Fibroblast of upper back skin (primary cell): ENCODE data around the gene RNASEH2A.

Experiments used
- DNase-seq: peaks from one replicate; pipeline ENCODE4 v3.0.0-alpha.2; 2013

Gene RNASEH2A

DNA sequence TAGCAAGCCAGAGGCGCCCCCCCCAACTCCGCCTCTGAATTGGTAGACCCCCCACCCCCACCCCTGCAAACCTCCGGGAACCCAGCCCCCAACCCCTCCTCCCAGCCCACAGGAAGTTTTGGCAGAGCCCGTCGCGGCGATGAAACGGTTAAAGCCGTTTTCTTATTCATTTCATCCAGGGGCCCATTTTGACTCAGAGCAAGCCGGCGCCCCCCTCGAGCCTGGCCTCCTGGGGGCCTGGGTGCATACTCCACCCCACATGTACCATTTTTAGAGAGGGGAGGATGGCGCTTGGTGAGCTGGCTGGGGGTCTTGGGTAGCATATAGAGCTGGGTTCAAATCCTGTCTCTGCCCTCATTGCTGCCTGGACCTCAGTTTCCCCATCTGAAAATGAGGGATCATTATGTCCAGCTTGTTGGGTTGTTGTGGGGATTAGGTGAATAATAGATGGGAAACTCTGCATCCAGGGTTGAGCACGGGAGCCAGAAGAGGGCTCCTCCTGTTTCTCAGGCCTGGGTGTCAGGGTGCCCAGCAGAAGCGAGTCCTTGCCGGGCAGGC lies 23.0 kb upstream of the RNASEH2A start:
- peak; percentile 70 for DNase-seq

DNA sequence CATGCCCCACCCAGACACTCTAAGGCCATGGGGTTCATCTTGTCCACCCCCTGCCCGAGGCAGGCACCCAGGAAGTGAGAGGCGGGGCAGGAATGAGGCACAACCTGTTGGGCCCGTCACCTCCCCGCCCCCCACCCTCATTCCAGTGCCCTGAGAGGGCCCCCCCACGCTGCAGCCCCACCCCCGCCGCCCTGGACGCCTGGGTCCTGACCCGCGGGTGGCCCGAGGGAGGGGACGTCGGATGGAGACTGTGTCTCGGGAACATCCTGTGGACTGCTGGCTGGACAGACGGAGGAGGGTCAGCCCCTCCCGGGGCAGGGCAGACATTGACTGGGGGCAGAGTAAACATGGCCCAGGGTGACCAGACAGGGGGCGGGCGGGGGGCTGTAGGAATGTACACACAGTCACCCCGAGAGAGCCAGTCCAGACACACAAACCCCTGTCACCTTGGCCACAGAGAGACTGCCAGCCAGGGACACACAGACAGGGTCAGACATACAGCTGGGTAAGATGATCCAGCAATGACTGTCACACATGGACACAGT lies 22.5 kb upstream of the RNASEH2A start:
- no peak for DNase-seq

DNA sequence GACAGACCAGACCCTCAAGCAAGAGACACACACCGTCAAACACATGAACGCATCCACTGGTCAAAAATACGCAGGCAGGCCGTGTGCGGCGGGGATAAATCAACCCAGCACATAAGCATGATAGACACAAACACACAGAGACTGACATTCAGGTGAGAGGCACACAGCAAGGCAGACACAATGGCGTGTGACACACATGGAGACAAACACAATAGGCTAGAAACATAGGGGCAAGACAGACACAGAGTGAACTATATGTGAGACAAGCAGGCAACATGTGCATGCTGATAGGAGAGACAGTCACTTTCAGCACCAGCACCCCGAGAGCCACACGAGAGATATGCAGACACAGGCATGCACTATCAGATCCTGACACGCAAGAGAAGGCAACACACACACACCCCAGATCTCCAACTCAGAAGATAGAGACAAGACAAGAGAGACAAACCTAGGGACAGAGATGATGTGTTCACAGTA lies 22.0 kb upstream of the RNASEH2A start:
- DNase-seq = no peak

GRCh38 chr19:12784871-12785430 lies 21.4 kb upstream of the RNASEH2A start:
- peak; percentile 53 for DNase-seq

- DNase-seq = no peak
These were observed 20.9 kb upstream of the RNASEH2A start for GRCh38 chr19:12785431-12786031.

- no peak for DNase-seq
These were observed 20.1 kb upstream of the RNASEH2A start for GRCh38 chr19:12786141-12786870.

DNA sequence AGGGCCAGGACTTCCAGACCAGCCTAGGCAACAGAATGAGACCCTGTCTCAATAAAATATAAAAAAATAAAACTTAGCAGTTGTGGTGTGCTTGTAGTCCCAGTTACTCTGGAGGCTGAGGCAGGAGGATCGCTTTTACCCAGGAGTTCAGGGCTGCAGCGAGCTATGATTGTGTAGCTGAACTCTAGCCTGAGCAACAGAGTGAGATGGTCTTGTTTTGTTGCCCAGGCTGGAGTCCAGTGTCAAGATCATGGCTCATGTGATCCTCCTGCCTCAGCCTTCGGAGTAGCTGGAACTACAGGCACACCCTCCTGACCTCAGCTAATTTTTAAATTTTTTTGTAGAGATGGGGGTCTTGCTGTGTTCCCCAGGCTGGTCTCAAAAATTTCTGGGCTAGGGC lies 19.4 kb upstream of the RNASEH2A start:
- DNase-seq = no peak

DNA sequence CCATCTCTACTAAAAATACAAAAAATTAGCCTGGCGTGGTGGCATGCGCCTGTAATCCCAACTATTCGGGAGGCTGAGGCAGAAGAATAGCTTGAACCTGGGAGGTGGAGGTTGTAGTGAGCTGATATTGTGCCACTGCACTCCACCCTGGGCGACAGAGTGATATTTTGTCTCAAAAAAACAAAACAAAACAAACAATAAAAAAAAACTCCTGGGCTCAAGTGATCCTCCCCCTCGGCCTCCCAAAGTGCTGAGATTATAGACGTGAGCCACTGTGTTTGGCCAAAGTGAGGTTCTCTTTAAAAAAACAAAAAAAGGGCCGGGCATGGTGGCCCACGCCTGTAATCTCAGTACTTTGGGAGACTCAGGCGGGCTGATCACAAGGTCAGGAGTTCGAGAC lies 18.9 kb upstream of the RNASEH2A start:
- no peak for DNase-seq

GRCh38 chr19:12788042-12788681 lies 18.2 kb upstream of the RNASEH2A start:
- no peak for DNase-seq

- DNase-seq = peak; percentile 73
These were observed 17.7 kb upstream of the RNASEH2A start for GRCh38 chr19:12788682-12789097.

DNA sequence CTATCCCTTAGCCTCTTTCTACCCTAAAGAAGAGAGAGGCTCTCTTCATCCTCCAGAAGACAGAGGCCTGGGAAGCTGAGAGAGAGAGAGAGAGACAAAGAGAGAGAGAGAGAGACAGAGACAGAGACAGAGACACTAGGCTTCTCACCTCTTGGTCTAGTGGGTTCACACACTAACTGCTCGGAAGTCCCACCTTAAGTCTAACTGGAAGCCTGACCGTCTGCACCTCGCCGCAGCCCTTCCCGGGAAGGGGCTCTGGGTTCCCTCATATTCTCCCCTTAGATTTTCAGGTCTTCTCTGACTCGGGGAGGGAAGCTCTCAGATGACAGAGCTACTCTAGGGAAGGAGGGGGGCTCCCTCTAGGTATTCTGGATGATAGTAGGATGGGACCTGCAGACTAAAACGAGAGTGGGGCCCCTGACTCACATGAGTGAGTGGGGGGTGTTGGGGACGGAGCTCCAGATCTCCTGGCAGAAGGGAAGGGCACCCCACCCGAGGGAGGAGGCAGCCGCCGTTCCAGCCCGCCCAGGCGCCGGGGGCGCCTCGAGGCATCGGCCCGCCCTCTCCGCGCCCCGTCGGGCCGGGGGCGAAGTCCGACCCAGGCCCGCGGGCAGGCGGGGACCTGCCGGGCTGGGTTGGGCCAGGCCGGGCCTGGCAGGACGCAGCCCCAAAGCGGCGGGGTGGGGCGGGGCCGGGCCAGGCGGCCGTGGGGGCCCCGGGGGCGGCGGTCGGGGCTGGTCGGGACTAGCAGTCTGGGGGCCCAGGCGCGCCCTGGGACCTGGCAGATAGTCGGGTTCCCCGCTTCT lies 17.1 kb upstream of the RNASEH2A start:
- no peak for DNase-seq

GRCh38 chr19:12789904-12790619 lies 16.3 kb upstream of the RNASEH2A start:
- peak; percentile 96 for DNase-seq

DNA sequence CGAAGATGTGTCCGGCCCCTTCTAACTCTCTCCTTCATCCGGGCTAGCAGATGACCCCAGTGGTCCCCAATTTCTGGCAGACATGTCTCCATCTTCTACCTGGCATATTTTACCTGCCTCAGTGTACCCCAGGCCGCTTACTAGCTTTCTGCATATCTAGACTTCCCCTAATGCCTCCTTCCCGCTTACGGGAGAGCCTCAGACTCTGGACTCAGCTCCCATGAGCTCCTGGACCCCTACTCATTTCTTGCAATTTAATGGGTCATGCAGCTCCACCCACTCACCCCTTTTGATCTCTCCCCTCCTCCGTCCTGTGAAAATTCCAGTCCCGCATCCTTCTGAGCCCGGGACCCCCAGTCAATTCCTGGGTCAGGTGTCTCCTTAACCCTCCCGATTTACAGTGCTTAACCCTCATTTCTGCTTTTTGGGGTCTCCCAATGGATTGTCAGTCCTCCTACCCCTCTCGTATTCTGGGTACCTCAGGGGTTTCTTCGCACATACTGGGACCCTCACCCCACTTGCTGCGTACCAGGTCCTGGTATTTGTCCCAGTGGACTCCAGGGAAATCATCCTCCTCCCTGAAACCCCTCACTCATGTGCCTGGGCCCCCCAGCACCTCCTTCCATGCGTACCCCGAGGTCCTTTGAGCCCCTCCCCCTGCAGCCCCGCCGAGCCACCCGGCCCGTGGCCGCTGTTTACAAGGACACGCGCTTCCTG lies 15.6 kb upstream of the RNASEH2A start:
- no peak for DNase-seq

DNA sequence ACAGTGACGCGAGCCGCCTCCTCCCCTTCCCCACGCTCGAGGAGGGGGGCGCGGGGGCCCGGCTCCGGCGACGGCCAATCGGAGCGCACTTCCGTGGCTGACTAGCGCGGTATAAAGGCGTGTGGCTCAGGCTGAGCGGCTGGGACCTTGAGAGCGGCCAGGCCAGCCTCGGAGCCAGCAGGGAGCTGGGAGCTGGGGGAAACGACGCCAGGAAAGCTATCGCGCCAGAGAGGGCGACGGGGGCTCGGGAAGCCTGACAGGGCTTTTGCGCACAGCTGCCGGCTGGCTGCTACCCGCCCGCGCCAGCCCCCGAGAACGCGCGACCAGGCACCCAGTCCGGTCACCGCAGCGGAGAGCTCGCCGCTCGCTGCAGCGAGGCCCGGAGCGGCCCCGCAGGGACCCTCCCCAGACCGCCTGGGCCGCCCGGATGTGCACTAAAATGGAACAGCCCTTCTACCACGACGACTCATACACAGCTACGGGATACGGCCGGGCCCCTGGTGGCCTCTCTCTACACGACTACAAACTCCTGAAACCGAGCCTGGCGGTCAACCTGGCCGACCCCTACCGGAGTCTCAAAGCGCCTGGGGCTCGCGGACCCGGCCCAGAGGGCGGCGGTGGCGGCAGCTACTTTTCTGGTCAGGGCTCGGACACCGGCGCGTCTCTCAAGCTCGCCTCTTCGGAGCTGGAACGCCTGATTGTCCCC lies 14.9 kb upstream of the RNASEH2A start, which contains the start of gene JUNB:
TSS of gene JUNB (plus strand) at position 142 of the 706 bp plus-strand sequence. CDS start at position 428, 286 bp downstream.
- DNase-seq = peak; percentile 96

- DNase-seq = peak; percentile 41
These were observed 14.1 kb upstream of the RNASEH2A start for GRCh38 chr19:12792051-12792852.

DNA sequence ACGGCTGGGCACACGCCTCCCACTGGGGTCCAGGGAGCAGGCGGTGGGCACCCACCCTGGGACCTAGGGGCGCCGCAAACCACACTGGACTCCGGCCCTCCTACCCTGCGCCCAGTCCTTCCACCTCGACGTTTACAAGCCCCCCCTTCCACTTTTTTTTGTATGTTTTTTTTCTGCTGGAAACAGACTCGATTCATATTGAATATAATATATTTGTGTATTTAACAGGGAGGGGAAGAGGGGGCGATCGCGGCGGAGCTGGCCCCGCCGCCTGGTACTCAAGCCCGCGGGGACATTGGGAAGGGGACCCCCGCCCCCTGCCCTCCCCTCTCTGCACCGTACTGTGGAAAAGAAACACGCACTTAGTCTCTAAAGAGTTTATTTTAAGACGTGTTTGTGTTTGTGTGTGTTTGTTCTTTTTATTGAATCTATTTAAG lies 13.5 kb upstream of the RNASEH2A start:
- DNase-seq = no peak

- peak; percentile 93 for DNase-seq
These were observed 12.8 kb upstream of the RNASEH2A start for GRCh38 chr19:12793290-12794195.
